ENCODE results near the gene CLK3. TPM values are rescaled to one million over a fixed set of nuclear protein-coding genes. Genes with fewer than 3 reads are reported as not detected.

CLK3 gene
- total RNA-seq, 1 experiment from 2014 or later: 70.7 TPM

GRCh38 chr15:74663303-74664027, 47.8 kb downstream of the CLK3 start:
- no peaks in the 10 kb centered on the region for H3K36me3 ChIP-seq (ENCODE audit: low read depth)
- peak overlapping the region; percentile 1; the same call in 1 of the 2 replicates for H3K27ac ChIP-seq
- peaks cover 9% of the 10 kb centered on the region; the same call in 1 of the 2 replicates for H4K20me1 ChIP-seq (ENCODE audit: insufficient read depth)
- H3F3A ChIP-seq (ENCODE audit: insufficient read depth, low read depth): no peaks in the 10 kb centered on the region; the same call in none of the 2 replicates
- H2AFZ ChIP-seq: no peak overlapping the region
- H3K9me2 ChIP-seq (ENCODE audit: insufficient read depth): no peaks in the 10 kb centered on the region
- H3K4me1 ChIP-seq (replicated peaks; ENCODE audit: insufficient read depth): no peaks in the 10 kb centered on the region
- H3K4me3 ChIP-seq: no peak overlapping the region
- peaks cover 16% of the 10 kb centered on the region; the same call in 1 of the 2 replicates for H3K79me2 ChIP-seq (ENCODE audit: low read depth)
- no peak for TF ChIP-seq CTCF (conservative IDR thresholded peaks at IDR 0.05)
- no peak for DNase-seq
- no TSS peak for BruUV-seq (replicated peaks)
- CTCF ChIA-PET: no interaction called here
- POLR2A ChIA-PET (ENCODE audit: unreplicated experiment): interaction anchor here (0.6 to 0.7 kb wide), 2 partner anchors 79 to 274 kb away, joined by 4 to 7 read pairs; no protein-coding TSS in a partner anchor
- intact Hi-C loops (cut with micrococcal nuclease; ENCODE audit: unreplicated experiment): no loop called here
- H3K27me3 ChIP-seq (ENCODE audit: insufficient read depth, low read depth): no peaks in the 10 kb centered on the region
- H3K9me3 ChIP-seq (ENCODE audit: insufficient read depth, low read depth): no peaks in the 10 kb centered on the region
- no peak overlapping the region for H3K4me2 ChIP-seq

GRCh38 chr15:74664028-74664616, 48.5 kb downstream of the CLK3 start:
- no peak overlapping the region for H3K4me2 ChIP-seq
- no peak for DNase-seq
- H4K20me1 ChIP-seq (ENCODE audit: insufficient read depth): peaks cover 9% of the 10 kb centered on the region; the same call in 1 of the 2 replicates
- ChIA-PET CTCF (no interaction called here), POLR2A (ENCODE audit: unreplicated experiment) (interaction anchor here (0.6 kb wide), 1 partner anchor 80 kb away, joined by 7 read pairs; no protein-coding TSS in a partner anchor)
- H3F3A ChIP-seq (ENCODE audit: insufficient read depth, low read depth): no peaks in the 10 kb centered on the region; the same call in none of the 2 replicates
- no peak overlapping the region for H3K4me3 ChIP-seq
- no peaks in the 10 kb centered on the region for H3K4me1 ChIP-seq (replicated peaks; ENCODE audit: insufficient read depth)
- BruUV-seq (replicated peaks): no TSS peak
- no peaks in the 10 kb centered on the region for H3K27me3 ChIP-seq (ENCODE audit: insufficient read depth, low read depth)
- no peaks in the 10 kb centered on the region for H3K36me3 ChIP-seq (ENCODE audit: low read depth)
- no peak overlapping the region for H2AFZ ChIP-seq
- TF ChIP-seq EZH2 (IDR thresholded peaks at IDR 0.05; ENCODE audit: low read depth) (no peak), CTCF (conservative IDR thresholded peaks at IDR 0.05) (no peak)
- H3K9me2 ChIP-seq (ENCODE audit: insufficient read depth): no peaks in the 10 kb centered on the region
- no peaks in the 10 kb centered on the region for H3K9me3 ChIP-seq (ENCODE audit: insufficient read depth, low read depth)
- peaks cover 16% of the 10 kb centered on the region; the same call in 1 of the 2 replicates for H3K79me2 ChIP-seq (ENCODE audit: low read depth)
- intact Hi-C loops (cut with micrococcal nuclease; ENCODE audit: unreplicated experiment): no loop called here
- H3K27ac ChIP-seq: peak overlapping the region; percentile 1; the same call in 1 of the 2 replicates

- no TSS peak for BruUV-seq (replicated peaks)
- Histone ChIP-seq H3K4me1 (replicated peaks; ENCODE audit: insufficient read depth) (no peaks in the 10 kb centered on the region), H2AFZ (no peak overlapping the region), H3K27me3 (ENCODE audit: insufficient read depth, low read depth) (no peaks in the 10 kb centered on the region), H3K9me2 (ENCODE audit: insufficient read depth) (no peaks in the 10 kb centered on the region), H3K4me2 (no peak overlapping the region), H3K9me3 (ENCODE audit: insufficient read depth, low read depth) (no peaks in the 10 kb centered on the region), H3K79me2 (ENCODE audit: low read depth) (peaks cover 16% of the 10 kb centered on the region; the same call in 1 of the 2 replicates), H3K36me3 (ENCODE audit: low read depth) (no peaks in the 10 kb centered on the region), H3F3A (ENCODE audit: insufficient read depth, low read depth) (no peaks in the 10 kb centered on the region; the same call in none of the 2 replicates), H3K4me3 (no peak overlapping the region), H4K20me1 (ENCODE audit: insufficient read depth) (peaks cover 9% of the 10 kb centered on the region; the same call in 1 of the 2 replicates), H3K27ac (no peak overlapping the region)
- TF ChIP-seq EZH2 (IDR thresholded peaks at IDR 0.05; ENCODE audit: low read depth): no peak
- no peak for TF ChIP-seq CTCF (conservative IDR thresholded peaks at IDR 0.05)
- DNase-seq: no peak
- ChIA-PET POLR2A (ENCODE audit: unreplicated experiment) (no interaction called here), CTCF (no interaction called here)
- intact Hi-C loops (cut with micrococcal nuclease; ENCODE audit: unreplicated experiment): no loop called here
Observed at GRCh38 chr15:74664670-74665069, 49.0 kb downstream of the CLK3 start.
